ENCODE data around the gene PARP15.
A peak's percentile ranks its signal among the peaks of the same experiment; 100 is the strongest.

- peak; percentile 58 to 64 (median 61) for TF ChIP-seq CTCF (IDR thresholded peaks at IDR 0.05)
- TF ChIP-seq POLR2A (IDR thresholded peaks at IDR 0.05; ENCODE audit: low read depth) = no peak
Observed at GRCh38 chr3:122560680-122561079, 16.8 kb upstream of the PARP15 start.

Measured in esophagus muscularis mucosa (tissue), 3 donors.